ENCODE data around the gene MBOAT2. TPM values are rescaled to one million over a fixed set of nuclear protein-coding genes. Genes with fewer than 3 reads are reported as not detected.
A peak's percentile ranks its signal among the peaks of the same experiment; 100 is the strongest.

The MBOAT2 gene
- total and polyA plus RNA-seq, 4 donors = 9.0 to 72.9 (median 16.8) TPM

GRCh38 chr2:8966123-8966908, 37.2 kb downstream of the MBOAT2 start:
- 85 to 87% methylated on average over 9 of the region's 9 CpGs for WGBS, 2 donors
- no peaks in the 10 kb centered on the region for H3K36me3 ChIP-seq (ENCODE audit: control insufficient read depth in 4 of 4, insufficient read depth in 4 of 4, low read length in 4 of 4)
- peaks cover 0 to 2% (median 0%) of the 10 kb centered on the region in 5 donors for H3K4me1 ChIP-seq (ENCODE audit: control insufficient read depth in 5 of 5, insufficient read depth in 5 of 5, low read length in 5 of 5)
- H3K4me3 ChIP-seq = no peak overlapping the region
- no peak overlapping the region for H3K9ac ChIP-seq (ENCODE audit: insufficient read depth in 1 of 2, low read length in 2 of 2)
- ATAC-seq (ENCODE audit: insufficient read depth, low FRiP score) = no peak
- TF ChIP-seq, protein P1, sequence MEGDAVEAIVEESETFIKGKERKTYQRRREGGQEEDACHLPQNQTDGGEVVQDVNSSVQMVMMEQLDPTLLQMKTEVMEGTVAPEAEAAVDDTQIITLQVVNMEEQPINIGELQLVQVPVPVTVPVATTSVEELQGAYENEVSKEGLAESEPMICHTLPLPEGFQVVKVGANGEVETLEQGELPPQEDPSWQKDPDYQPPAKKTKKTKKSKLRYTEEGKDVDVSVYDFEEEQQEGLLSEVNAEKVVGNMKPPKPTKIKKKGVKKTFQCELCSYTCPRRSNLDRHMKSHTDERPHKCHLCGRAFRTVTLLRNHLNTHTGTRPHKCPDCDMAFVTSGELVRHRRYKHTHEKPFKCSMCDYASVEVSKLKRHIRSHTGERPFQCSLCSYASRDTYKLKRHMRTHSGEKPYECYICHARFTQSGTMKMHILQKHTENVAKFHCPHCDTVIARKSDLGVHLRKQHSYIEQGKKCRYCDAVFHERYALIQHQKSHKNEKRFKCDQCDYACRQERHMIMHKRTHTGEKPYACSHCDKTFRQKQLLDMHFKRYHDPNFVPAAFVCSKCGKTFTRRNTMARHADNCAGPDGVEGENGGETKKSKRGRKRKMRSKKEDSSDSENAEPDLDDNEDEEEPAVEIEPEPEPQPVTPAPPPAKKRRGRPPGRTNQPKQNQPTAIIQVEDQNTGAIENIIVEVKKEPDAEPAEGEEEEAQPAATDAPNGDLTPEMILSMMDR (IDR thresholded peaks at IDR 0.05; ENCODE audit: control extremely low read depth, extremely low read depth) = no peak
- DNase-seq = peak in 1 of 3 donors; percentile 15
- H3K9me3 ChIP-seq (ENCODE audit: control insufficient read depth in 4 of 4, insufficient read depth in 3 of 4, low read length in 3 of 4) = no peaks in the 10 kb centered on the region
- no peak overlapping the region for H3K27ac ChIP-seq (ENCODE audit: low read depth in 1 of 2, low read length in 1 of 2)
- H3K27me3 ChIP-seq (ENCODE audit: control insufficient read depth in 3 of 3, insufficient read depth in 3 of 3, low read length in 2 of 3) = no peaks in the 10 kb centered on the region

DNA sequence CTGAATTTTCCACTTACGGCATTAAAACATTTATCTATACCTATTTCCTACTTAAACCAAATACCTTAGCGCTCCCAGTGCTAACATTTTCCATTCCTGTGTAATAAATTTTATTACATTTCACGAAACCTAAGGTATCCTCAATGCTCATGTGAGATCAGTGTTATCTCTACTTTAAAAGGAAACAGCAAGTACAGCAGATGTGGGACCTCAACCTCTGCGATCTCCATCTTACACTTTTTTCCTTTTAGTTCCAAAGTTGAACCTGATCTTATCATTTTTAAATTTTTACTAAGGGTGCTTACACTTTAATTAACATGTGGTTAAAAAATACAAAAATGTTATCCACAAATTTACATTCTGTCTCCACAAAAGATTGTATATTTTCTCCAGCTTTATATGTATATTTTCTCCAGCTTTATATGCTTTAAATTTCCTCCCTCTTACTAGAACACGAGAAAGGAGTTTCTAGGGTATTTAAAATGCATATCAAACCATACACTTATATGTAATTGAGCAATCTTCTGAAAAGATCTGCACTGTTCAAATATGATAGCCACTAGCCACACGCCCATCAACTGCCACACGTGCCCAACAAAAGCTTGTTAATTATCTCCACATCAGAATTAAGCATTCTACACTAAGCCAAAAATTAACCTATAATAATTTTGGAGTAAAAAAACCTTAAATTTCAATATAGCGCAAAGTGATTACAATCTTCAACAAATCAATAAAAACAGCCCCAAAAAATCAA, 38.1 kb downstream of the MBOAT2 start:
- TF ChIP-seq, protein P1 (IDR thresholded peaks at IDR 0.05; ENCODE audit: control extremely low read depth, extremely low read depth) = no peak
- peaks cover 0 to 2% (median 0%) of the 10 kb centered on the region in 5 donors for H3K4me1 ChIP-seq (ENCODE audit: control insufficient read depth in 5 of 5, insufficient read depth in 5 of 5, low read length in 5 of 5)
- ATAC-seq (ENCODE audit: insufficient read depth, low FRiP score) (no peak), DNase-seq (no peak)
- no peak overlapping the region for H3K27ac ChIP-seq (ENCODE audit: low read depth in 1 of 2, low read length in 1 of 2)
- WGBS, 2 donors = 72 to 84% methylated on average over 8 of the region's 8 CpGs
- no peaks in the 10 kb centered on the region for H3K36me3 ChIP-seq (ENCODE audit: control insufficient read depth in 4 of 4, insufficient read depth in 4 of 4, low read length in 4 of 4)
- no peaks in the 10 kb centered on the region for H3K27me3 ChIP-seq (ENCODE audit: control insufficient read depth in 3 of 3, insufficient read depth in 3 of 3, low read length in 2 of 3)
- H3K9ac ChIP-seq (ENCODE audit: insufficient read depth in 1 of 2, low read length in 2 of 2) = no peak overlapping the region
- H3K4me3 ChIP-seq = no peak overlapping the region
- H3K9me3 ChIP-seq (ENCODE audit: control insufficient read depth in 4 of 4, insufficient read depth in 3 of 4, low read length in 3 of 4) = no peaks in the 10 kb centered on the region

DNA sequence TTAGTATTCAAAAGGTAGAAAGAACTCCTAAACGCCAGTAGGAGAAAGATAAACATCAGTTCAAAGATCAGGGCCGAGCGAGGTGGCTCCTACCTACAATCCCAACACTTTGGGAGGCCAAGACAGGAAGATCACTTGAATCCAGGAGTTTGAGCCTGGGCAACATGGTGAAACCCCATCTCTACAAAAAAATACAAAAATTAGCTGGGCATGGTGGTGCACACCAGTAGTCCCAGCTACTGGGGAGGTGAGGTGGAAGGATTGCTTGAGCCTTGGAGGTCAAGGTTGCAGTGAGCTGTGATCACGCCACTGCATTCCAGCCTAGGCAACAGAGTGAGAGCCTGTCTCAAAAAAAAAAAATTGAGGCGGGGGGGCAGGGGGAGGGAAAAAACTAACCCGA, 40.6 kb downstream of the MBOAT2 start:
- Histone ChIP-seq H3K4me1 (ENCODE audit: control insufficient read depth in 5 of 5, insufficient read depth in 5 of 5, low read length in 5 of 5) (peaks cover 0 to 2% (median 0%) of the 10 kb centered on the region in 5 donors), H3K27ac (ENCODE audit: low read depth in 1 of 2, low read length in 1 of 2) (no peak overlapping the region), H3K9me3 (ENCODE audit: control insufficient read depth in 4 of 4, insufficient read depth in 3 of 4, low read length in 3 of 4) (no peaks in the 10 kb centered on the region), H3K4me3 (no peak overlapping the region), H3K9ac (ENCODE audit: insufficient read depth in 1 of 2, low read length in 2 of 2) (no peak overlapping the region), H3K27me3 (ENCODE audit: control insufficient read depth in 3 of 3, insufficient read depth in 3 of 3, low read length in 2 of 3) (no peaks in the 10 kb centered on the region), H3K36me3 (ENCODE audit: control insufficient read depth in 4 of 4, insufficient read depth in 4 of 4, low read length in 4 of 4) (no peaks in the 10 kb centered on the region)
- TF ChIP-seq, protein P1 (IDR thresholded peaks at IDR 0.05; ENCODE audit: control extremely low read depth, extremely low read depth) = no peak
- 94 to 98% methylated on average over 6 of the region's 6 CpGs for WGBS, 2 donors
- ATAC-seq (ENCODE audit: insufficient read depth, low FRiP score) = no peak
- DNase-seq = no peak

Measured in lung (tissue), 12 donors.